Motor neuron (in vitro differentiated cells): Measurements from ENCODE around the gene JPH3. TPM values are rescaled to one million over a fixed set of nuclear protein-coding genes. Genes with fewer than 3 reads are reported as not detected.
"Not testable (repeated sequence)": the region's sequence is repeated elsewhere in the genome, so short reads cannot be mapped to it uniquely, and the experiment has no call there.

Source experiments
- ATAC-seq, 8 experiments: fragments of 200-7000 bp; cut with Tn5 transposase; replicated peaks in 6 of 8; 2 replicates each; pipeline ENCODE4 v1.8.0; 2021; ENCODE audit warnings: mild to moderate bottlenecking in 8 of 8, moderate library complexity in 8 of 8
- H3K27ac ChIP-seq, 2 donors: fragments of 250-450 bp; sonication (Bioruptor Pico); 2 replicates each; pipeline ENCODE4 v1.9.0; 2021; ENCODE audit warnings: antibody characterized with exemption in 2 of 2, mild to moderate bottlenecking in 2 of 2, moderate library complexity in 1 of 2
- H3K4me1 ChIP-seq, 2 donors: fragments of 250-450 bp; sonication (Bioruptor Pico); replicated peaks in 1 of 2; 2 replicates each; pipeline ENCODE4 v1.6.1; 2021; ENCODE audit warnings: antibody characterized with exemption in 2 of 2, mild to moderate bottlenecking in 2 of 2, moderate library complexity in 1 of 2
- H3K4me3 ChIP-seq, 5 donors: fragments of 250-450 bp; sonication (Bioruptor Pico); 2 replicates each; pipeline ENCODE4 v1.9.0; 2021; ENCODE audit warnings: antibody characterized with exemption in 5 of 5, mild to moderate bottlenecking in 5 of 5, moderate library complexity in 4 of 5
- WGBS, 10 experiments: fragments of 450-650 bp; shearing (Covaris generic); methylation state at CpG; one replicate each; pipeline ENCODE4 v1.0.0; 2022; 5-methylcytosine and 5-hydroxymethylcytosine counted together
- in situ Hi-C, 9 experiments: fragments of 400-800 bp; cut with MboI; loops; one replicate each; pipeline ENCODE4 v1.15.0; 2021; ENCODE audit warnings: low sequenced_read_pairs in 9 of 9, low pct_unique_long_range_greater_than_20kb in 2 of 9; ENCODE audit not compliant: unreplicated experiment in 9 of 9
- total RNA-seq, 8 experiments: library from RNA; unstranded; fragments of 300-600 nt; gene quantifications; 2 replicates each; pipeline versions ENCODE4 v1.2.3 to v1.2.4, GENCODE V29; 2022

JPH3 gene
- total RNA-seq, 8 experiments from 2014 or later: 0.51 to 23.5 (median 12.8) TPM

DNA sequence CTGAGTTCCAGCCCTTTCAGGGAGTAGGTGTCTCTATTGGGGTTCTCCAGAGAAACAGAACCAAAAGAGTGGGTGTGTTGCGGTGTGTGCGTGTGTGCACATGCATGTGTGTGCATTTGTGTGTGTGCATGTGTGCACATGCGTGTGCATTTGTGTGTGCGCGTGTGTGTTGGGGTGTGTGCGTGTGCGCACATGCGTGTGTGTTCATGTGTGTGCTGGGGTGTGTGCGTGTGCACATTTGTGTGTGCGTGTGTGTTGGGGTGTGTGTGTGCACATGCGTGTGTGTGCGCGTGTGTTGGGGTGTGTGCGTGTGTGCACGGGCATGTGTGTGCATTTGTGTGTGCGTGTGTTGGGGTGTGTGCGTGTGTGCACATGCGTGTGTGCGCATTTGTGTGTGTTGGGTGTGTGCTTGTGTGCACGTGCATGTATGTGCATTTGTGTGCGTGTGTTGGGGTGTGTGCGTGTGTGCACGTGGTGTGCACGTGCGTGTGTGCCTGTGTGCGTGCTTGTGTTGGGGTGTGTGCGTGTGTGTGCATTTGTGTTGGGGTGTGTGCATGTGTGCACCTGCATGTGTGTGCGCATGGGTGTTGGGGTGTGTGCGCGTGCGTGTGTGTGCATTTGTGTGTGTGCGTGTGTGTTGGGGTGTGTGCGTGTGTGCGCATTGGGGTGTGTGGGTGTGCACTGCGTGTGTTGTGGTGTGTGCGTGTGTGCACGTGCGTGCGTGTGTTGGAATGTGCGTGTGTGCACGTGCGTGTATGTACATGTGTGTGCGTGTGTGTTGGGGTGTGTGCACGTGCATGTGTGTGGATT, 38.4 kb upstream of the JPH3 start:
- in situ Hi-C loops: no loop called here
- WGBS, 10 experiments: 50 to 100% (median 83%) methylated on average over 2 to 20 of the region's 44 CpGs; no CpG with 5 or more reads in 2 of the 10 experiments
- Histone ChIP-seq H3K4me1 (peaks cover 0 to 6% of the 10 kb centered on the region in 2 donors), H3K4me3 (no peak overlapping the region), H3K27ac (no peak overlapping the region)
- no peak for ATAC-seq

DNA sequence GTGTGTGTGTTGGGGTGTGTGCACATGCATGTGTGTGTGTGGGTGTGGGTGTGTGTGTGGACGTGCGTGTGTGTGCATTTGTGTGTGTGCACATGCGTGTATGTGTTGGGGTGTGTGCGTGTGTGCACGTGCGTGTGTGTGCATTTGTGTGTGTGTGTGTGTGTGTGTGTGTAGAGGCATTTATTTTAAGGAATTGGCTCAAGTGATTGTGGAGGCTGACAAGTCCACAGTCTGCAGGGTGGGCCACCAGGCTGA, 37.9 kb upstream of the JPH3 start:
- Histone ChIP-seq H3K4me3 (no peak overlapping the region), H3K27ac (no peak overlapping the region), H3K4me1 (peaks cover 0 to 6% of the 10 kb centered on the region in 2 donors)
- in situ Hi-C loops: no loop called here
- ATAC-seq: no peak
- 53 to 94% (median 78%) methylated on average over 3 to 6 of the region's 6 CpGs; no CpG with 5 or more reads in 6 of the 10 experiments for WGBS, 10 experiments

DNA sequence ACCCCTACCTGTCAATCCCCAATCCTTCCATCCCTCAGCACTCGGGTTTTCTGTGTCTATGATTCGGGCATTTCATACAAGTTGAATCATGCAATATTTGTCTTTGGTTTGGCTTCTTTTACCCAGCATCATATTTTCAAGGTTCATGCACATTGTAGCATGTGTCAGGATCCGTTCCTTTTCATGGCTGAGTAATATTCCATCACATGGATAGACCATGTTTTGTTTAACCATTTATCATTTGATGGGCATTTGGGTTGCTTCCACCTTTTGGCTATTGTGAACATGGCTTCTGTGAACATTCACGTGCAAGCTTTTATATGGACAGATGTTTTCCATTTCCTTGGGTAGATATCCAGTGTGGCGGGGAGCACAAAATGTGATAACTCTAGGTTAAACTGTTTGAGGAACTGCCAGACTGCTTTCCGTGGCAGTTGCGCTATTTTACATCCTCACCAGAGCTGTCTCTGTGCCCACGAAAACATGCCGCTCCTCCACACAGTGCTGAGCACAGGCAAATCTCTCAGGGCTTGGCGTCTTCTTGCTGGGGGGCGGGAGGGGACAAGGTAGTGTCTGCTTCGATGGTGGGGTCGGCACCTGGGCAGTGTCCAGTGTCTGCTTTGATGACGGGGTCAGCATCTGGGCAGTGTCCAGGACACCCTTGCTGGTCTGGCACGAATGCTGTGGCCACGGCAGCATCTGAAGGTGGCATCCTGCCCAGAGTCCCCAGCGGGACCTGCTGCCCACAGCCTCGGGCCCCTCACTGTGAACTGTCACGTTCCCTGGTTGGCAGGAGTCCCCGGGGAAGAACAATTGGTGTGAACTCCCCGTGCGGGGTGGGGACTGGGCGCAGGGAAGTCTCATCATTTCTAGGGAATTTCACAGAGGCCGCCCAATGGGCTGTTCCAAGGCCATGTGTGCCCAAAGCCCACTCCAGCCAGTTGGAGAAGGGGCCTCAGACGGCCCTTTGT, 32.4 kb upstream of the JPH3 start:
- peaks cover 0 to 16% of the 10 kb centered on the region in 2 donors for H3K4me1 ChIP-seq
- H3K4me3 ChIP-seq: no peak overlapping the region
- in situ Hi-C loops: no loop called here
- H3K27ac ChIP-seq: no peak overlapping the region
- WGBS, 10 experiments: 40 to 98% (median 86%) methylated on average over 2 to 14 of the region's 25 CpGs; no CpG with 5 or more reads in 1 of the 10 experiments
- no peak for ATAC-seq

DNA sequence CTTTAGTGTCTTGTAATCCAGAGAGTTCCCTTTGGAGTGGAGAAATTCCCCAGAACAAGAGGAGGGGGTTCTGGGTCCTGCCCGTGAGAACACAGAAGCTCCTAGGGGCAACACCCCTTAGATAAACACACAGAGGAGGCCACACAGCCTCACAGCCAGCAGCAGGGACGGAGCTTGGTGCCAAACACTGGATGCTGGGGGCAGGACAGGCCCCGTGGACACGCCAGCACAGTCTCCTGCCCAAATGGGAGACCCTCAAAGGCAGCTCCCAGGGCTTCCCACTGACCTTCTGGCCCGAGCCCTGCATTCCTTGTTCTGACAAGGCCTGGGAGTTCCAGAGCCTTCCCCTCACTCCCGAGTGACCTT, 31.8 kb upstream of the JPH3 start:
- WGBS, 10 experiments: 17 to 34% methylated on average over 1 to 2 of the region's 6 CpGs; no CpG with 5 or more reads in 8 of the 10 experiments
- in situ Hi-C loops: no loop called here
- Histone ChIP-seq H3K27ac (peak overlapping the region in 1 of 2 donors; percentile 44), H3K4me1 (peaks cover 0 to 22% of the 10 kb centered on the region in 2 donors), H3K4me3 (no peak overlapping the region)
- ATAC-seq: peak in 1 of 8 experiments; percentile 32

DNA sequence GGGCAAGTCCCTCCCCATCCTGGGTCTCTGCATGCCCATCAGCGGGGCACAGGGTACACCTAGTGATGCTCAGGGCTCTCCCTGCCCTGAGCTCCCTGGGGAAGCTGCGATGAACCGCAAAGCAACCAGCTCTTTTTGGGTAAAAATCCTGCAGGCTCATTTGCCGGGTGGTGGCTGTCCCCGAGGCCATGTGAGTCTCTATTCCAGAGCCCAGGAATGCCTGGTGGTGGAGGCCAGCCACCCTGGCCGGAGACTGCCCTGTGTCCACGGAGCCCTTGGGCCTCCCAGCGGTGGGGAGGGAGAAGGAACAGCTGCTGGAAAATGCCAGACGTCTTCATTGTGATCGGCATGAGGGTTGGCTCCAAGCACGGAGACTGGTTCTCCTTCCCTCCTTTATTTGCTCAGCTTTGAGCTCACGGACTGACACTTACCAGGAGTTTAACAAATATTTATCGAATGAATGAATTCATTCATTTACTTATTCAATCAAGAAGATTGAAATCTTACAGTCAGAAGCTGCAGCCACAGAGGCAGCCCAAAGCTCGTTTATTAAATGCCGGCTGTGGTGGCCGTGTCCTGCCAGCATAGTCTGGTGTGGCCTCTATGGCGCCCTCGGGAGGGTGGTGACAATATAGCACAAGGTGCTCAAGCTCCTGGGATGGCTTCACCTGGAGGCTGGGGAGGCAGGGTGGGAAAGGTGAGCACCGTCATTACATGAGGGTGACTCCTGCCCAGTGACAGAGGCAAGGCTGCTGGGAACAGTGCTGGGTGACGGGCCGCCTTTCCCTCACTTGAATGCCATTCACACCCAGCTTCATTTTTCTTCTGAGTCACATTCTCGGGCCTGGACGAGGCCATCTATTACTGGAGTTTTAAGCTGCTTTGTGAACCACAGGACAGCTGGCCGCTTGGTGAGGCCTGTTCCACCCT, 31.1 kb upstream of the JPH3 start:
- peak overlapping the region in 1 of 2 donors; percentile 44 for H3K27ac ChIP-seq
- WGBS, 10 experiments: 0 to 74% (median 39%) methylated on average over 1 to 15 of the region's 24 CpGs; no CpG with 5 or more reads in 1 of the 10 experiments
- in situ Hi-C loops: no loop called here
- no peak overlapping the region for H3K4me3 ChIP-seq
- ATAC-seq: peak; percentile 71 to 96 (median 82)
- peaks cover 0 to 22% of the 10 kb centered on the region in 2 donors for H3K4me1 ChIP-seq

DNA sequence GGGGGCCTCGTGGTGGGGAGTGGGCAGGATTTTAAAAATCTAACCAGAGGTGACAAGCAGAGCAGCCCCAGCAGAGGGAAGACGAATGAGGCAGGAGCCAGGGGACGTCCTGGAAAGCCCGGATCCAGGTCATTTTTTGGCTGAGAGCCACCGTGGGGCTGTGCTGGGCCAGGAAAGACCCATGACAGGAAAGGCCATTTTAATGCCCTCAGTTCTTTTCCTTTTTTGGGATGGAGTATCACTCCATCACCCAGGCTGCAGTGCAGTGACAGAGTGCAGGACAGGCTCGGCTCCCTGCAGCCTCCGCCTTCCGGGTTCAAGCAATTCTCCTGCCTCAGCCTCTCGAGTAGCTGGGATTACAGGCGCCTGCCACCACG, 30.5 kb upstream of the JPH3 start:
- H3K4me3 ChIP-seq: no peak overlapping the region
- H3K4me1 ChIP-seq: peaks cover 0 to 22% of the 10 kb centered on the region in 2 donors
- ATAC-seq: no peak
- 27 to 100% (median 71%) methylated on average over 1 to 7 of the region's 11 CpGs; no CpG with 5 or more reads in 7 of the 10 experiments for WGBS, 10 experiments
- in situ Hi-C loops: no loop called here
- no peak overlapping the region for H3K27ac ChIP-seq

DNA sequence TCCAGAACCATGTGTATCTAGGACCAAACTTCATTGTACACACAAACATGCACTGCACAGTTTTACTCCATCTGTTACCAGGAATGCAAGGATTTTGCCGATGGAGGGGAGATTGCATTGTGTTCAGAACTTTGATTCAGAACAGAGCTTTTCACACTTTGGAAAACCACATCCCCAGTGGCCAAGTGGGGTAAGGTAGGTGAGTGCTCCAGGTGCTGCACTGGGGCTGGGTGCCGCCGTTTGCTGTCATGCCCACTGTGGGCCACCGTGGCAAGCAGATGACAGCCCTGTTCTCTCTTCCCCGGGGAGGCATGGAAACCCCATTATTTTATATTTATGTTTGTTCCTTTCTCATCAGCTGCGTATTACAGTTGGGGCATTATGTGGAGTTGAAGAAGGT, 29.3 kb upstream of the JPH3 start:
- whole genome bisulfite sequencing, 10 experiments: 28 to 100% (median 96%) methylated on average over 1 to 4 of the region's 6 CpGs; no CpG with 5 or more reads in 4 of the 10 experiments
- H3K27ac ChIP-seq: no peak overlapping the region
- ATAC-seq: no peak
- in situ Hi-C loops: no loop called here
- no peak overlapping the region for H3K4me3 ChIP-seq
- peaks cover 0 to 22% of the 10 kb centered on the region in 2 donors for H3K4me1 ChIP-seq

DNA sequence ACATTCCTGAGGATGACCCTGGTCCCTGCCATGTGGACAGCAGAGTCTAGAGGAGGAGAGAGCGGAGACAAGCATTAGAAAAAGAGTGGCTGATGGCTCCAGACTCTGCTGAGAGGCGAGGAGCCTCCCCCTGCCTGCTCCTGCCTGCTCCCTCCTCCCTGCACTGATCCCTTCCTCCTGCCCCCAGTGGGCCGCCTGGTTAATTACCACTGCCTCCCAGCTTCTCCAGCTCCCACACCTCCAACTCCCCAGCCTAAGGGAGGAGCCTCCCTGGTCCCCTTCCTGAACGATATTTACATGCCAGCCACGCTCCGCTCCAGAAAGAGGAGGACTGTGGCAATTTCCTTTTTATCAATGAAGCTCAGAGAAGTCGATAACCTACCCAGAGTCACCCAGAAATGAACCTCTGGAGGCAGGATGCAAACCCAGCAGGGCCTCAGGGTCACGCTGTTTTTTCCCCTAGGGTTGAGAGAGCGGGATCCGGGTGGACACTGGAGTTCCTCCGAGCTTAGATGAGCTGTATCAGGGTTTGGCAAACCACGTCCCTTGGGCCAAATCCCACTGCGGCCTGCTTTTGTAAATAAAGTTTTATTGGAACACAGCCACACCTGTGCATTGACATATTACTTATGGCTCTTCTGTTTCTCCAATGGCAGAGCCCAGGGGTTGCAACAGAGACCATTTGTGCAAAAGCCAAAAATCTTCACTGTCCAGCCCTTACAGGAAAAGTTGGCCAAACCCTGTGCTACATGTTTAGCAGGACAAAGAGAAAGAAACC, 27.1 kb upstream of the JPH3 start:
- no peak overlapping the region for H3K4me3 ChIP-seq
- peaks cover 0 to 22% of the 10 kb centered on the region in 2 donors for H3K4me1 ChIP-seq
- WGBS, 10 experiments: 0 to 80% (median 65%) methylated on average over 1 to 10 of the region's 13 CpGs; no CpG with 5 or more reads in 1 of the 10 experiments
- peak; percentile 2 to 62 (median 49) for ATAC-seq
- in situ Hi-C loops: loop anchor here in 3 of 9 experiments (25.0 kb wide), 1 partner anchor 187 kb away; the partner anchor contains the start of gene KLHDC4 (in 3 of the 3)
- no peak overlapping the region for H3K27ac ChIP-seq

DNA sequence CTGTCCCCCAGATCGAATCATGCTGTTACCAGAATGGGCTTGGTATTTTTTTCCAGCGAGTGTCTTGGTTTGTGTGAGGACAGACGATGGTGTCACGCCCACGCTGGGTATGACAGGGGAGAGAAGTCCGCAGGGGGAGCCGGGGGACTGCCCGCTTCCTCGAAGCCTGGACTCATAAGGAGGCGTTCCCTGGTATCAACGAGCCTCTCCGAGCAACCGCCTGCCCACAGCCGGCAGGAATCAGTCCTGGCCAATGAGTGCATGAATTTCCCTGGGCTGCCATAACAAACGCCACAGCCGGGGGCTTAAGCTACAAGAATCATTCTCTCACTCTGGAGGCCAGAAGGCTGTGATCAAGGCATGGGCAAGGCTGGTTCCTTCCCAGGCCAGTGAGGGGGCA, 26.1 kb upstream of the JPH3 start:
- Histone ChIP-seq H3K27ac (no peak overlapping the region), H3K4me1 (peaks cover 0 to 16% of the 10 kb centered on the region in 2 donors), H3K4me3 (no peak overlapping the region)
- ATAC-seq: peak in 1 of 8 experiments; percentile 23
- in situ Hi-C loops: loop anchor here in 3 of 9 experiments (25.0 kb wide), 1 partner anchor 186 kb away; the partner anchor contains the start of gene KLHDC4 (in 3 of the 3)
- WGBS, 10 experiments: 27 to 75% (median 37%) methylated on average over 1 to 7 of the region's 16 CpGs; no CpG with 5 or more reads in 2 of the 10 experiments

DNA sequence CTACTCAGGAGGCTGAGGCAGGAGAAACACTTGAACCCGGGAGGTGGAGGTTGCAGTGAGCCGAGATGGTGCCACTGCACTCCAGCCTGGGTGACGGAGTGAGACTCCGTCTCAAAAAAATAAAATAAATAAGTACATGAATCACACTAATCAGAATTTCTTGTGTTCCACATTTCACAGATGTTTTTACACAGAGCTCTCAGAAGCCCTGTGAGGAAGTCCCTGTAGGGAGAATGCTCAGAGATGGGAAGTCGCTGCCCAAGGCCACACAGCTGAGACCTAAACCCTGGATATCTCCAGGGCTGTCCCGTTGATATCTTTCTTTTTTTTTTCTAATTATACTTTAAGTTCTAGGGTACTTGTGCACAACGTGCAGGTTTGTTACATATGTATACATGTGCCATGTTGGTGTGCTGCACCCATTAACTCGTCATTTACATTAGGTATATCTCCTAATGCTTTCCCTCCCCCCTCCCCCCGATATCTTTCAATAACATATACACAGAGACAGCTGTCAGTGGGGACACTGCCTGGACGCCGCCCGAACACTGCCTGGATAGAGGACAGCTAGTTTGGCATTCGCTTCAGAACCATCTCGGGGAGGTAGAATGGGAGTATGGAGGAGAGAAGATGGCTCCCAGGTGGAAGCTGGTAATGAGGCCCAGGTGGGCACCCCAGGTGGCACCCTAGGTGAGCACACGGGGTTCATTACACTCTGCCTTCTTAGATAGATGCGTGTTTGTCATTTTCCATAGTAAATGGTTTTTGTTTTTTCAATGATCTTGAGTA, 24.0 kb upstream of the JPH3 start:
- in situ Hi-C loops: loop anchor here in 3 of 9 experiments (25.0 kb wide), 1 partner anchor 184 kb away; the partner anchor contains the start of gene KLHDC4 (in 3 of the 3)
- H3K4me1 ChIP-seq: peaks cover 8 to 23% of the 10 kb centered on the region in 2 donors
- not testable (repeated sequence) for ATAC-seq, H3K27ac ChIP-seq, H3K4me3 ChIP-seq
- 43 to 100% (median 91%) methylated on average over 2 to 4 of the region's 16 CpGs; no CpG with 5 or more reads in 3 of the 10 experiments for WGBS, 10 experiments

DNA sequence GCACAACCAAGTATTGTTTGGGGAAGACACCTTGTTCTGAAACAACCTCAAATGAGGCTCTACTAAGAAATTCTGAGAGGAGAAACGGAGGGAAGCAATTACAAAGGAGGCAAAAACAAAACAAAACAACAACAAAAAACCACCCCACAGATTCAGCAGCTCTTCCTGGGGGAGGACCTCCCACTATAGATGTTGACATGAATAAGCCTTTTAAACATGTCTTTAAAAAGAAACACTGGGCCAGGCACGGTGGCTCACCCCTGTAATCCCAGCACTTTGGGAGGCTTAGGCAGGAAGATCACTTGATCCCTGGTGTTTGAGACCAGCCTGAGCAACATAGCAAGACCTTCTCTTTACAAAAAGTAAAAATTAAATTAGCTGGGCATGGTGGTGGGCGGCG, 22.6 kb upstream of the JPH3 start:
- in situ Hi-C loops: loop anchor here in 3 of 9 experiments (25.0 kb wide), 1 partner anchor 183 kb away; the partner anchor contains the start of gene KLHDC4 (in 3 of the 3)
- no peak overlapping the region for H3K4me3 ChIP-seq
- no peak overlapping the region for H3K27ac ChIP-seq
- 77 to 100% (median 89%) methylated on average over 1 to 4 of the region's 4 CpGs; no CpG with 5 or more reads in 1 of the 10 experiments for WGBS, 10 experiments
- ATAC-seq: no peak
- H3K4me1 ChIP-seq: peaks cover 8 to 23% of the 10 kb centered on the region in 2 donors
